HG03575 (cell line): ENCODE measurements around the gene DNAJB14.

Experiments
- ATAC-seq: cut with Tn5 transposase; IDR thresholded peaks from one replicate; pipeline ENCODE4 v1.9.1; 2021; ENCODE audit not compliant: unreplicated experiment, insufficient number of reproducible peaks, low FRiP score; ENCODE audit errors: extremely low read depth

Gene DNAJB14

GRCh38 chr4:99947608-99948007, 1.2 kb upstream of the DNAJB14 start:
- ATAC-seq, result no peak

- ATAC-seq, result no peak
Observed at GRCh38 chr4:99947190-99947578, 766 bp upstream of the DNAJB14 start.

GRCh38 chr4:99945718-99946355, 581 bp downstream of the DNAJB14 start:
- no peak for ATAC-seq

- no peak for ATAC-seq
Observed at GRCh38 chr4:99943904-99944437, 2.4 kb downstream of the DNAJB14 start.

- ATAC-seq, result no peak
Observed at GRCh38 chr4:99938243-99938753, 8.1 kb downstream of the DNAJB14 start.

- no peak for ATAC-seq
Observed at GRCh38 chr4:99934891-99935290, 11.5 kb downstream of the DNAJB14 start.

- ATAC-seq, result no peak
Observed at GRCh38 chr4:99927566-99927965, 18.9 kb downstream of the DNAJB14 start.

GRCh38 chr4:99921174-99921573, 25.2 kb downstream of the DNAJB14 start:
- no peak for ATAC-seq

- ATAC-seq, result no peak
Observed at GRCh38 chr4:99918656-99919055, 27.8 kb downstream of the DNAJB14 start.

- no peak for ATAC-seq
Observed at GRCh38 chr4:99917575-99917974, 28.8 kb downstream of the DNAJB14 start.

GRCh38 chr4:99915449-99915848, 31.0 kb downstream of the DNAJB14 start:
- no peak for ATAC-seq

GRCh38 chr4:99894998-99895397, 51.4 kb downstream of the DNAJB14 start:
- no peak for ATAC-seq

GRCh38 chr4:99894161-99894997, 52.0 kb downstream of the DNAJB14 start, which contains the start of gene LAMTOR3:
Gene LAMTOR3, minus strand, starts transcription at chr4:99894427. Its CDS starts 464 bp downstream, at chr4:99893963.
- peak; percentile 94 for ATAC-seq

GRCh38 chr4:99893839-99894160, 52.6 kb downstream of the DNAJB14 start:
- no peak for ATAC-seq

GRCh38 chr4:99893029-99893428, 53.4 kb downstream of the DNAJB14 start:
- no peak for ATAC-seq

- ATAC-seq, result no peak
Observed at GRCh38 chr4:99891351-99891750, 55.1 kb downstream of the DNAJB14 start.

- no peak for ATAC-seq
Observed at GRCh38 chr4:99887837-99888236, 58.6 kb downstream of the DNAJB14 start.

- no peak for ATAC-seq
Observed at GRCh38 chr4:99886146-99886545, 60.3 kb downstream of the DNAJB14 start.

GRCh38 chr4:99885687-99886086, 60.7 kb downstream of the DNAJB14 start:
- ATAC-seq, result no peak

GRCh38 chr4:99885063-99885664, 61.3 kb downstream of the DNAJB14 start:
- no peak for ATAC-seq
